HG03460 (cell line): ENCODE results near the gene HAO2.
"Not testable (repeated sequence)": the region's sequence is repeated elsewhere in the genome, so short reads cannot be mapped to it uniquely, and the experiment has no call there.

ENCODE experiments used
- ATAC-seq: cut with Tn5 transposase; IDR thresholded peaks from one replicate; pipeline ENCODE4 v1.9.1; 2021; ENCODE audit not compliant: unreplicated experiment

HAO2 gene

GRCh38 chr1:119376594-119376993, 8.0 kb downstream of the HAO2 start:
- ATAC-seq = no peak

GRCh38 chr1:119377594-119377993, 9.0 kb downstream of the HAO2 start:
- ATAC-seq = not testable (repeated sequence)

DNA sequence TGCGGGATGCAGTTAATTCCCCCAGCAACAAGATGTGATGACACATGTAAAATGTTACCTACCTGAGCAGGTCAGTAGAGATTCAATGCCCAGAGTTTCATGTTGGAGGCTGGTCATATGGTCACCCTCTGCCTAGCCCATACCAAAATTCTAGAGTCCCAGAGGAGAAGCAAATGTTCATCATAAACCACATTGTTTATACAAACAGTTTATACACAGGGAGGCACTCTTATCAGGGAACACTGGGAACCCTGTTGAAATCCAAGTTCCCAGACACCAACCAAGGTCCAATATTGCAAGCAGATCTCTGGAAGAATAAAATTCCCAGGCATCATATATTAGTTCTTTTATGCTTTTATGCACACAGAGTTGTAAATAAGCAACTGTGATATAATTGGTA, 10.5 kb downstream of the HAO2 start:
- ATAC-seq = no peak

- ATAC-seq = no peak
Measured at GRCh38 chr1:119380304-119380703, 11.7 kb downstream of the HAO2 start.

DNA sequence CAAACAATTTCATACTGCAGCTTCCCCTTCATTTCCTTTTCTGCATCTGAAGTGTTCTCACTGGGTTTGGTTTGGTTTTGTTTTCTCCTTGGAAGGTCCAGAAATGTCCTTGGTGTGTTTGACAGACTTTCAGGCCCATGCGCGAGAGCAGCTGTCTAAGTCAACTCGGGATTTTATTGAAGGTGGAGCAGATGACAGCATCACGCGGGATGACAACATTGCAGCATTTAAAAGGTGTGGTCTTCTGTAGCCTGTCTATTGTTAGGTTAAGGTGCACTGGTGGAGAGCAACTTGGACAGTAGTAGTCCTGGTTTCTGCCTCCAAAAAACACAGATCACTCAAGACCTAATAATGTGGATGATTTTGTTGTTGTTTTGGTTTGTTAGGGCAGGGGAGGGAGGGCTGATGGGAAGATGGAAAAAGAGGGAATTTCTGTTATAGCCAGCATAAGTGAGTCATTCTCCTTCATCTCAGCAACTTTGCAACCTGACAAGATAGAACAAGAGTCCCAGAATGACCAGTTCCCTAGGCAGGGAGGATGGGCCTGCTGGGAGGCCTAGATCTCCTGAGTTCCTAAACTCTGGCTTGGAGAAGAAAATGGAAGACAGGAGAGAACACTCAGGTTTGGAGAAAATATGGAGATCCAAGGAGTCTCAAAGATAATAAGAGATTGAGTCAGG, 12.5 kb downstream of the HAO2 start:
- ATAC-seq = no peak

- ATAC-seq = no peak
Measured at GRCh38 chr1:119384591-119384990, 16.0 kb downstream of the HAO2 start.

GRCh38 chr1:119385650-119386049, 17.1 kb downstream of the HAO2 start:
- no peak for ATAC-seq

DNA sequence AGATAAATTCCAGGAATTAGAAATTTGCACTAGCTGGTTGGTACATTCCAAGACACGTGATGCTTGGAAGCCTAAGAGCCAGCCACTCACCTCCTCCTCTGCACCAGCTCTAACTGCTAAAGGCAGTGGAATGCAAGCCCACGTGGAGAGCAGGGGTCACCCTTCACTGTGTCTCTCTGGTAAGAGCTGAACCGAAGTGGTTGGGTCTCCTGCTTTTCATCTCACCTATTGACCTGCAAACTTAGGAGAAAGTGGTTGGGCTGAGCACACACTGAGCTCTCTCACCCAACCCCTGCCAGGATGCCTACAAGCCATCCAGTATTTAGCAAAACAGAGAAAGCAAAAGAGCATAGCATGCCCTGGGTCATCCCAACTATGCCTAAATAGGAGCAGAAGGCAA, 19.3 kb downstream of the HAO2 start:
- ATAC-seq = no peak

DNA sequence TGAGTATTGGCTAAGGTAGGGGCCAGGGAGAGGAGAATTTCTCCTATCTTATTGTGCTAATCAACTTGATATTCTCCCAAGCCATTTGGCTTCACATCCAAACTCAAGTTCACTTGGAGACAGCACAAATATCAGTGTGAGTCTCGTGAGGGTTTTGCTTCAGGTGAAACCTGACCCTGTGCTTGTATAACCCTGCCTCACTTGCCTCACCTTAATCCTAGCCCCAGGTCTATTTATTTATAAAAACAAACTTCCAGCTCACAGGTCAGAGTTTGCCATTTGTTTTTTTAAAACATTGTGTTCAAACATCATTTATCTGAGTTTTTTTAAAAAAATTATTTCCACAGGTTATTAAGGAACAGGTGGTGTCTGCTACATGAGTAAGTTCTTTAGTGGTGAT, 19.9 kb downstream of the HAO2 start:
- no peak for ATAC-seq

DNA sequence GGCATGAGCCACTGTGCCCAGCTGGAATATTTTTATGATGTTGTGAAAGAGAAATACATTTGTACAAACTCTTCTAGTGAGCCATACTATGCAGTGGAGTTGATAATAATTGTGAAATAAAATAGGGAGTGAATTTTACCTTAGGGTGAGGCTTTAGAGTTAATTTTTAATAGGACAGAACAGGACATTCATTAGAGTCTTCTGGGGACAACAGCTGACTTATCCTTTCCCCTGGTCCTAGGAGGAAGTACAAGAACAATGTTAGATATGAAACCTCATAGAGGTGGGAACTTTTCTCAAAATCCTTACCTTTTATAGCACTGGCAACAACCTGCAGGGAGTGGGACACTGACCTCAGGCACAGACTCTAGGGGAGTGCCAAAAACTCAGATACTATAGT, 21.9 kb downstream of the HAO2 start:
- ATAC-seq = no peak

- ATAC-seq = no peak
Measured at GRCh38 chr1:119391749-119392148, 23.2 kb downstream of the HAO2 start.

GRCh38 chr1:119394085-119394484, 25.5 kb downstream of the HAO2 start:
- ATAC-seq = no peak

DNA sequence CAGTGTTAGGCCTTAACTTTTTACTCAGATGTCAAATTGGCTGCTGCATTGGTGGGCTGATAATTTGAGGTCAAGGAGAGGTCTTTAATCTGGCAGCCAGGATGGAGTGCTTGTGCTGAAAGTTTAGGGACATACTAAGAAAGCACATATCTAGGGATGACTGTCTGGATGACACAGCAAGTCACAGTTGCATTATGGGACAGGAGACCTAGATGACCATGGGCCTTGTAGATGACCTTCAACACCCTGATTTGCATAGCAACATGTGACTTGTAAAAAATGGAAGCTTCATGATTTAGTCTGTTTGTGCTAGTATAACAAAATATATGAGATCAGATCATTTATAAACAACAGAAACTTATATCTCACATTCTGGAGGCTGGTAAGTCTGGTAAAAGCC, 28.4 kb downstream of the HAO2 start:
- no peak for ATAC-seq

- ATAC-seq = no peak
Measured at GRCh38 chr1:119397986-119398385, 29.4 kb downstream of the HAO2 start.

DNA sequence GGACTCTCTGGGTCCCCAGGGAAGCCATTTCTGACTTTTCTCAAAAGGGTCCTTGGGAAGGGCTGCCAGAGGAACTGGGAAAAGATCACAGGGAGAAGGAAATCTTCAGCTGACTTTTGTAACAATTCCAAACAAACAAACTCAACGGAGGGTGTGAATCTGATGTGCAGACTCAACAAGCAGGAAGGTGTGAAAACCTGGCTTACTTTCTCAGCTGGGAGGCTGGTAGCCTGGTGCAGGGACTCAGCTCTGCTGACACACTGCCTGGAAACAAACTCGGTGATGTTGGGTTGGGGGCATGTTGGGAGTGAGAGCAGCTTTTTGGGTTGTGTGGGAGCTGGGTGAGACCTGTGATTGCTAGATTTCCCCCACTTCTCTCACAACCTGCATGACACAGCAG, 36.2 kb downstream of the HAO2 start:
- no peak for ATAC-seq

GRCh38 chr1:119409731-119410130, 41.1 kb downstream of the HAO2 start:
- ATAC-seq = no peak

- no peak for ATAC-seq
Measured at GRCh38 chr1:119410961-119411360, 42.4 kb downstream of the HAO2 start.

- ATAC-seq = no peak
Measured at GRCh38 chr1:119414950-119415349, 46.4 kb downstream of the HAO2 start, which contains the start of gene HSD3B2. TSS of gene HSD3B2 (plus strand) at chr1:119415150. CDS start at chr1:119415420, 270 bp downstream.

- ATAC-seq = no peak
Measured at GRCh38 chr1:119416006-119416640, 47.5 kb downstream of the HAO2 start.

GRCh38 chr1:119419109-119419508, 50.5 kb downstream of the HAO2 start:
- no peak for ATAC-seq

GRCh38 chr1:119420638-119421037, 52.1 kb downstream of the HAO2 start:
- no peak for ATAC-seq

GRCh38 chr1:119422631-119423030, 54.0 kb downstream of the HAO2 start:
- no peak for ATAC-seq

DNA sequence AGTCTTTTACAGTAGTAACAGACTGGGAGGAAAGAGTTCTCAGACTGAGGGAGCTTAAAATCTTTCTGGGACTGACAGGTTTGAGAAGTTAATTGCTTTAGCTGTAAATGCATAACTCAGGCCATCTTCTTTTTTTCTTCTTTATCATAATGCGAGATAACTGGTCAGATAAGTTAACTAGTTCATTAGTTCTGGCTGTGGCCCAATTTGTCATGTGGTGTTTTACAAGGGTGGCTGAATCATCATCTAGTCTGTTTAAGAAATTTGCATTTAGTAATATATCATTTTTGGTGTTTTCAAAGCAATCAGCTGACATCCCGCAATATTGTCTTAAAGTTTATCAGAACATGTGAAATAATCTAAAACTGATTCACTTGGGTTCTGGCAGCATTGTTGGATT, 60.4 kb downstream of the HAO2 start:
- ATAC-seq = no peak
